Activated T-helper 1 cell treated with anti-CD3 and anti-CD28 coated beads, Interleukin-12 subunit alpha, Interleukin-12 subunit beta, Interleukin-2, Interleukin-4 antibody, amounts not matched to agents 30 ng/mL and 10 ng/mL and 1 ng/mL, durations not matched to agents 14 hours and 24 hours and 36 hours (primary cell): ENCODE data around the gene KLK8. TPM values are rescaled to one million over a fixed set of nuclear protein-coding genes. Genes with fewer than 3 reads are reported as not detected.
"Not testable (repeated sequence)": the region's sequence is repeated elsewhere in the genome, so short reads cannot be mapped to it uniquely, and the experiment has no call there.

Source experiments
- DNase-seq: peaks from one replicate; pipeline ENCODE4 v3.0.0; 2021; ENCODE audit warnings: low spot score
- H3K27ac Mint-ChIP-seq: one replicate; pipeline ENCODE4 v1.8.0; 2021; ENCODE audit warnings: mild to moderate bottlenecking, mixed read lengths
- H3K27me3 Mint-ChIP-seq: one replicate; pipeline ENCODE4 v1.8.0; 2022; ENCODE audit warnings: mild to moderate bottlenecking, moderate library complexity, mixed read lengths; ENCODE audit not compliant: insufficient read depth
- H3K36me3 Mint-ChIP-seq: one replicate; pipeline ENCODE4 v1.8.0; 2021; ENCODE audit warnings: low read depth, mixed read lengths
- H3K4me1 Mint-ChIP-seq: one replicate; pipeline ENCODE4 v1.8.0; 2021; ENCODE audit warnings: low read depth, mixed read lengths
- H3K4me3 Mint-ChIP-seq: one replicate; pipeline ENCODE4 v1.8.0; 2021; ENCODE audit warnings: mild to moderate bottlenecking, moderate library complexity, mixed read lengths
- H3K9me3 Mint-ChIP-seq: one replicate; pipeline ENCODE4 v1.8.0; 2021; ENCODE audit warnings: mixed read lengths
- intact Hi-C: fragments of 100-400 bp; cut with micrococcal nuclease; formaldehyde crosslinking; loops from one replicate; pipeline ENCODE4 v1.15.1; 2024
- total RNA-seq: library from RNA; stranded (reverse); gene quantifications from 2 replicates; pipeline ENCODE4 v1.2.3, GENCODE V29; 2022

Gene KLK8
- total RNA-seq, 1 donor from 2014 or later, result not detected

DNA sequence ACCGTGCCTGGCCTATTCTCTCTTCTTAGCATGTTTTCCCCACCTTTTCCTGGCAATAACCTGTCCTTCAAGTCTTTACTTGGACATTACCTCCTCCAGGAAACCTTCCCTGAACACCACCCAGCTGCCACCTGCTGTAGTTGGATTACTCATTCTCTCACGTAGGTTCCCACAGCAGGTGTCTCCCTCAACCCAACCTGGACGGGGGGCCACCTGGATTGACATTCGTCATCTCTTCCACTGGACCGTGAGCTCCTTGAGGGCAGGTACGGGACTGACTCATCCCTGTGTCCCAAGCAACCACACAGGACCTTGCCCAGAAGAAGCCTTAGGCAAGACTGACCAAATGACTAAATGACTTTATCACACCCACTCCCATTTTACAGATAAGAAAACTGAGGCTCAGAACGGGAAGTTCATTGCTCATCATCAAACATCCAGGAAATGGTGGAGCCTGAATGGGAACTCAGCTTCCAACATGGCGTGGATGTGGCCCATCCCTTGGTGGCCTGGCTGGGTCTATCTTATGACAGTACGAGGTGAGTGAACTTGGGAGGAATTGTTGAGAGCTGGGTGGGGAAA, 28.5 kb downstream of the KLK8 start:
- peaks cover 9% of the 10 kb centered on the region for H3K27me3 Mint-ChIP-seq
- DNase-seq, result no peak
- H3K36me3 Mint-ChIP-seq, result no peaks in the 10 kb centered on the region
- no peak overlapping the region for H3K4me3 Mint-ChIP-seq
- H3K27ac Mint-ChIP-seq, result no peak overlapping the region
- no peaks in the 10 kb centered on the region for H3K9me3 Mint-ChIP-seq
- intact Hi-C loops, result no loop called here
- no peaks in the 10 kb centered on the region for H3K4me1 Mint-ChIP-seq

DNA sequence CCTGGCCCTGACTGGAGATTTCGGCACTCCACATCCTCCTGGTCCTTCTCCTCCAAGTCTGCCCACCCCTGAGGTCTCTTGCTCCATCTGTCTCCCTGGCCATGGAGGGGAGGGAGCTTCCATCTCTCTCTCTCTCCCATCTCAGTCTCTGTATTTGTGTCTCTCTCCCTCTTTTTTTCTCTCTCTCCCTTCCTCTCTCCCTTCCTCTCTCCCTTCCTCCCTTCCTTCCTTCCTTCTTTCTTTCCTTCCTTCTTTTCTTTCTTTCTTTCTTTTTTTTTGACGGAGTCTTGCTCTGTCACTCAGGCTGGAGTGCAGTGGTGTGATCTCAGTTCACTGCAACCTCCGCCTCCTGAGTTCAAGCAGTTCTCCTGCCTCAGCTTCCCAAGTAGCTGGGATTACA, 31.6 kb downstream of the KLK8 start:
- H3K4me3 Mint-ChIP-seq, H3K4me1 Mint-ChIP-seq, H3K36me3 Mint-ChIP-seq, intact Hi-C loops, H3K27me3 Mint-ChIP-seq, H3K9me3 Mint-ChIP-seq, H3K27ac Mint-ChIP-seq, DNase-seq: not testable (repeated sequence)

GRCh38 chr19:50969413-50969760, 32.0 kb downstream of the KLK8 start, which contains the start of gene KLK6:
TSS of gene KLK6 (minus strand) at chr19:50969591. CDS start at chr19:50968104, 1,487 bp downstream.
- Mint-ChIP-seq H3K4me1 (no peaks in the 10 kb centered on the region), H3K4me3 (no peak within 1 kb of the TSS), H3K36me3 (no peaks in the 10 kb centered on the region), H3K27me3 (no peaks in the 10 kb centered on the region), H3K9me3 (no peaks in the 10 kb centered on the region), H3K27ac (no peak within 1 kb of the TSS)
- intact Hi-C loops, result no loop called here
- no peak for DNase-seq

DNA sequence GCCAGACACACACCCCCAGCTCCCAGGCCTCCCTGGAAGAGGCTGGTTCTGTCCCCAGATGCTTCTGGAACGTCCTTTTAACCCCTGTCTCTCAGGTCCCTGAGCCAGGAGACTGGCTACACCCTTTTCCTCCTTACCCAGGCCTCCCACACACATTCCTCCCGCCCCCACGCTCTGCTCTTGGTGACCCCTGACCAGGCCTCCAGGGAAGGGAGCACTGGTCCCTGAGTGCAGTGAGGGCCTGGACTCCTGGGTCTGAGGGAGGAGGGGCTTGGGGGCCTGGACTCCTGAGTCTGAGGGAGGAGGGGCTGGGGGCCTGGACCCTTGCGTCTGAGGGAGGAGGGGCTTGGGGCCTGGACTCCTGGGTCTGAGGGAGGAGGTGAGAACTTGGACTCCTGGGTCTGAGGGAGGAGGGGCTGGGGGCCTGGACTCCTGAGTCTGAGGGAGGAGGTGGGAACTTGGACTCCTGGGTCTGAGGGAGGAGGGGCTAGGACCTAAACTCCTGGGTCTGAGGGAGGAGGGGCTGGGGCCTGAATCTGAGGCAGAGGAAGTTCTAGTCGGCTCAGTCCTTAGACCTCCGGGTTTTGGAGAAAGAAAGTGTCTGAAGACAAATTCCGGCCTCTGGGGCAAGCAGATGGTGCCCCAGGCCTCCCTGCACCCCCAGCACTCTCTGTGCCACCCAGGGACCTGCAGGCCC, 32.5 kb downstream of the KLK8 start:
- H3K9me3 Mint-ChIP-seq, result no peaks in the 10 kb centered on the region
- no peak overlapping the region for H3K4me3 Mint-ChIP-seq
- no peak for DNase-seq
- no peaks in the 10 kb centered on the region for H3K36me3 Mint-ChIP-seq
- no peaks in the 10 kb centered on the region for H3K4me1 Mint-ChIP-seq
- intact Hi-C loops, result no loop called here
- H3K27ac Mint-ChIP-seq, result no peak overlapping the region
- no peaks in the 10 kb centered on the region for H3K27me3 Mint-ChIP-seq

DNA sequence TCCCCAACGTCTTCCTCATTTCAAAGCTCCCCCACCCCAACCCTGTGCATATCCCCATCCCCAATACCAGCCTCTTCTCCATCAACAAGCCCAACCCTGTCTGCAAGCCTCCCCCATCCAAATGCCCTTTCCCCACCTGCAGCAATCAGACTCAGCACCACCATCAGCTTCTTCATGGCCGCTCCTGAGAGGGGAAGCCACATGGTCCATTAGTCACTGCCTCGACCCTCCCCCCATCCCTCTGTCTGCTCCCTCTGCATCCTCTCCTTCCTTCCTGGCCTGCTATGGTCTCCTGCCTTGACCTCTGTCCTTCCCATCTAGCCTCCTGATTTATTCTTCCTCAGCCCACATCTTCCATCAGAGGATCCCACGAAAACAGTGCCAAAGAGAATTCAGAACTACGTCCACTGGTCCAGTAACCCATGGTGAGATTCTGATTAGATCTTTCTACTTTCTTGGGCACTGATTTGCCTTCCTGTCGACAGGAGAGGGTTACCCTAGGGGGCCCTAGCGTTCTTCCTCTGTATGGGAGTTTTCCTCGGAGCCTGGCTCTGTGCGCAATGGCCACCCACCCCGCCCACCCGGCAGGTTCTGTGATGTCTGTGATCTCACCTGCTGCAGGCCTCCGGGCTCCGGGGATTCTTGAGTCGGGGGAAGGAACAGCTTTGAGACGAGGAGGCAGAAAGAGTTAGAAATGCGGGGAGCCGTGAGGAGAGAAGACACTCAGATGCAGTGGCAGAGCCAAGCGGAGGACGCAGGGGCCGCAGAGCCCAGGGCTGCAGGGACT, 33.3 kb downstream of the KLK8 start:
- H3K4me1 Mint-ChIP-seq, result no peaks in the 10 kb centered on the region
- H3K27me3 Mint-ChIP-seq, result no peaks in the 10 kb centered on the region
- H3K4me3 Mint-ChIP-seq, result no peak overlapping the region
- intact Hi-C loops, result no loop called here
- no peak overlapping the region for H3K27ac Mint-ChIP-seq
- H3K36me3 Mint-ChIP-seq, result no peaks in the 10 kb centered on the region
- no peak for DNase-seq
- no peaks in the 10 kb centered on the region for H3K9me3 Mint-ChIP-seq

DNA sequence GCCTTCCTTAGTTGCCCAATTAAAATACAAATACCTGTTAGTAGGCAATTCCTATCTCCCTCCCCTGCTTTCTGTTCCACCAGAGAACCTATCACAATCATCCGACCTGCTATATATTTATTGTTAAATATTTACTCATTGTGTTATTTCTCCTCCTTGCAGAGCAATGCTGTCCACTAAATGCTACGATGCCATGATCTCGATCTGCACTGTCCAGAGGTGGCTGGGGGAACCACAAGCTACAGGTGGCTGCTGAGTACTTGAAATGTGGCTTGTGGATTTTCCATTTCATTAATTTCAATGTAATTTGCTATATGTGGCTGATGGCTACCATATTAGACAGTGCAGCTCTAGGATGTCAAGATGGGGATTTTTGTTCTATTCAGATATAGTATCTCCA, 37.1 kb downstream of the KLK8 start:
- Mint-ChIP-seq H3K36me3 (no peaks in the 10 kb centered on the region), H3K27ac (no peak overlapping the region), H3K4me1 (no peaks in the 10 kb centered on the region), H3K9me3 (peaks cover 3% of the 10 kb centered on the region), H3K4me3 (no peak overlapping the region), H3K27me3 (peaks cover 2% of the 10 kb centered on the region)
- intact Hi-C loops, result no loop called here
- no peak for DNase-seq

GRCh38 chr19:50963381-50963780, 38.0 kb downstream of the KLK8 start:
- Mint-ChIP-seq H3K36me3 (no peaks in the 10 kb centered on the region), H3K4me3 (no peak overlapping the region), H3K9me3 (peaks cover 4% of the 10 kb centered on the region), H3K4me1 (no peaks in the 10 kb centered on the region), H3K27ac (no peak overlapping the region), H3K27me3 (peaks cover 2% of the 10 kb centered on the region)
- intact Hi-C loops, result no loop called here
- DNase-seq, result no peak

DNA sequence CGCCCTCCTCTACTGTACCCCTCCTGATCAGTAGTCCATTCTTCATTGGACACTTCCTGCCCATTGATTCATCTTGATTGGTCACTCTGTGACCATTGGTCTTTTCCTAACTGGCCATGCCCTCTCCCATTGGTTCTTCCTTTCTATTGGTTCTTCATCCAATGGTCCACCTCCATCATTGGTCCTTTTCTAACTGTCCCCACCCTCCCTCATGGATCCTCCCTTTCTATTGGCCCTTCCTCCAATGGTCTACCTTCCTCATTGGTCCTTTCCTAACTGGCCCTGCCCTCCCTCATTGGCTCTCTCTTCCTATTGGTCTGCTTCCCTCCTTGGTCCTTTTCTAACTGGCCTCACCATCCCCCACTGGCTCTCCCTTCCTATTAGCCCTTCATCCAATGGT, 39.2 kb downstream of the KLK8 start:
- intact Hi-C loops, result no loop called here
- H3K36me3 Mint-ChIP-seq, result no peaks in the 10 kb centered on the region
- DNase-seq, result no peak

GRCh38 chr19:50959731-50960500, 41.5 kb downstream of the KLK8 start:
- Mint-ChIP-seq H3K4me3 (no peak overlapping the region), H3K9me3 (peaks cover 4% of the 10 kb centered on the region), H3K4me1 (no peaks in the 10 kb centered on the region), H3K36me3 (no peaks in the 10 kb centered on the region), H3K27me3 (peaks cover 2% of the 10 kb centered on the region), H3K27ac (no peak overlapping the region)
- intact Hi-C loops, result no loop called here
- no peak for DNase-seq

More for the DNA sequence above, 39.2 kb downstream of the KLK8 start:
- Mint-ChIP-seq H3K4me3 (no peak overlapping the region), H3K4me1 (no peaks in the 10 kb centered on the region), H3K9me3 (peaks cover 4% of the 10 kb centered on the region), H3K27ac (no peak overlapping the region), H3K27me3 (peaks cover 2% of the 10 kb centered on the region)

DNA sequence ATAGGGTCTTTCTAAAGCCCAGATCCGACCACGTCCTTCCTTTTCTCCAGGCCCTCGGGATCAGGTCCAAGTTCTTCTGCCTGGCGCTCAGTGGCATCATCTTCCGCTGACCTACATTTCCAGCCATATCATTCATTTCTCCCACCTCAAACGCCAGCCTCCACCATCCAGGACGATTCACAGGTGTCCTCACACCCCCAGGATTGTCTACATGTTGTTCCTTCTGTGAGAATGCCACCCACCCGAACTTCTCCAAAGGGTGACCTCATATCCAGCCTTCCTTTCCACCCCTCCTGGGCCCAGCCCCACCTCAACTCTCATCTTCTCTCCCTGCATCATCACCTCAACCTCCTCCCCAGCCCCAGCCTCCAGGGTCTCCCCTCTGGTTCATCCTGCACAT, 43.8 kb downstream of the KLK8 start:
- intact Hi-C loops, result no loop called here
- Mint-ChIP-seq H3K36me3 (no peaks in the 10 kb centered on the region), H3K9me3 (peaks cover 4% of the 10 kb centered on the region), H3K4me1 (no peaks in the 10 kb centered on the region), H3K4me3 (no peak overlapping the region), H3K27me3 (peaks cover 2% of the 10 kb centered on the region), H3K27ac (no peak overlapping the region)
- no peak for DNase-seq

GRCh38 chr19:50952910-50953309, 48.5 kb downstream of the KLK8 start, which contains the start of gene KLK5:
TSS of gene KLK5 (minus strand) at chr19:50953038. CDS start at chr19:50952657, 381 bp downstream.
- intact Hi-C loops, result no loop called here
- Mint-ChIP-seq H3K9me3 (no peaks in the 10 kb centered on the region), H3K27me3 (no peaks in the 10 kb centered on the region), H3K4me3 (no peak within 1 kb of the TSS), H3K36me3 (no peaks in the 10 kb centered on the region), H3K27ac (no peak within 1 kb of the TSS), H3K4me1 (no peaks in the 10 kb centered on the region)
- DNase-seq, result no peak

DNA sequence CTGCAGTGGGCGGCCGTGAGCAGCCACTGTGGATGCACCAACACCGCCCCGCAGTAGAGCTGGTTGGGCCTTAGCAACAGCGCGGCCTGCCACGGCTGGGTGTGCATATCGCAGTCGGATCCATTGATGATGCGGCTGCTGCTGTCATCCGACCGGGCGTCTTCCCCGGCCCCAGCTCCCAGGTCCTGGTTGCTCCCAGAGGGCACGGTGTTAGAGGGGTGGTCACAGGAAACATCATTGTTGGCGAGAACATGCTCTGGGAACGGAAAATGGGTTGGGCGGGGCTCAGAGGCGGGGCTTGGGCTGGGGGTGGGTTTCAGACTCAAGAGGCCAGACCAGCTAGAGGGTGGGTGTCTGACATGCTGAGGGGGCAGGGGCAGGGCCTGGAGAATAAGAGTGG, 51.5 kb downstream of the KLK8 start:
- H3K36me3 Mint-ChIP-seq, result no peaks in the 10 kb centered on the region
- no peaks in the 10 kb centered on the region for H3K9me3 Mint-ChIP-seq
- no peaks in the 10 kb centered on the region for H3K4me1 Mint-ChIP-seq
- no peak for DNase-seq
- intact Hi-C loops, result no loop called here
- no peak overlapping the region for H3K4me3 Mint-ChIP-seq
- H3K27ac Mint-ChIP-seq, result no peak overlapping the region
- no peaks in the 10 kb centered on the region for H3K27me3 Mint-ChIP-seq

DNA sequence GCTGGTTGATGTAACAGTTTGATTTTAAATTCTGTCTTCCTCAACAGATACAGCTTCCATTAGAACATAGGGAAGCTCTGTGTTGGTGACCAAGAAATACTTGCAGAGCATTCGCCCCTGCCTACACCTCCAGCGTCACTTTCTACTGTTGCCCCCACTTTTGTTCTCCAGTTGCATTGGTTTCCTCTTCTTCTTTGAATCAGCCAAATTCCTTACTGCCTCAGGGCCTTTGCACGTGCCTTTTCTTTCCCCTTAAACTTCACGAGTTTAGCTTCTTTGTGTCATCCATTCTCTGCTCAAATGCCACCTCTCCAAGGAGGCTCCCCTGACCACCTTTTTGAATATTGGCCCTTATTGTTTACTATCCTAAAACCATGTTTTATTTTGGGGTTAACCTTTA, 54.3 kb downstream of the KLK8 start:
- Mint-ChIP-seq H3K27me3 (peaks cover under 1% of the 10 kb centered on the region), H3K9me3 (no peaks in the 10 kb centered on the region), H3K4me1 (no peaks in the 10 kb centered on the region), H3K36me3 (no peaks in the 10 kb centered on the region), H3K27ac (no peak overlapping the region), H3K4me3 (no peak overlapping the region)
- intact Hi-C loops, result no loop called here
- no peak for DNase-seq
